GM23248 (cell line): ENCODE measurements around the gene ZBTB16.

Experiments
- EZH2 ChIP-seq: fragments of 200-600 bp; sonication (generic); IDR thresholded peaks from 2 replicates; pipeline ENCODE4 v1.6.1; 2018; ENCODE audit warnings: antibody characterized with exemption, mild to moderate bottlenecking; ENCODE audit not compliant: insufficient read depth, poor library complexity, severe bottlenecking
- EZH2phosphoT487 ChIP-seq: fragments of 200-600 bp; sonication (generic); IDR thresholded peaks from 2 replicates; pipeline ENCODE4 v1.6.1; 2018; ENCODE audit warnings: antibody characterized with exemption, moderate library complexity, mild to moderate bottlenecking, low read depth; ENCODE audit not compliant: insufficient read depth

DNA sequence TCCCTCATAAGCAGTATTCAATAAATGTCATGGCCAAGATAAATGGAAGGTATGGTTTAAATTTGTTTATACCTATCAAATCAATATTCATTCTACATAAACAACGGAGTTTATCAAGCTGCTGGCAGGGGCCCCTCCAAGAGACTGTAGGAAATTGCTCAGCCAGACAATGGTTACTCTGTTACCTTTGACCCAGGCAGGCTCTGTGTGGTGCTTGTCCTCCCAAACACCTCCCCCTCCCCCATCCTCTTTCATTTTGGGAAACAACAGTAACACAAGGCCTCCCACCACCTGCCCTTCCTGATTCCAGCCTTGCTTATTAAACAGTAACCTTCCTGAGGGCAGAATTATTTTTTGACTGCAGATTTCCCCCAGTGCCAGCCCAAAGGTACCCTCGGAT, 10.5 kb upstream of the ZBTB16 start:
- TF ChIP-seq EZH2 (no peak), EZH2phosphoT487 (no peak)
